DOHH2 (cell line): Measurements from ENCODE around the gene SGTB.

ENCODE experiments used
- H3F3A ChIP-seq: fragments of 200-600 bp; sonication (generic), shearing (Covaris generic); 2 replicates; pipeline ENCODE4 v1.6.0; 2016; ENCODE audit warnings: antibody characterized with exemption, mild to moderate bottlenecking; ENCODE audit not compliant: control insufficient read depth, insufficient read depth
- H3K27ac ChIP-seq: fragments of 200-600 bp; sonication (generic); 2 replicates; pipeline ENCODE4 v1.5.1; 2014; ENCODE audit warnings: low read depth, mild to moderate bottlenecking, low read length, moderate library complexity
- H3K27me3 ChIP-seq: fragments of 200-600 bp; sonication (generic); 2 replicates; pipeline ENCODE4 v1.6.1; 2014; ENCODE audit warnings: mild to moderate bottlenecking, low read length, mixed read lengths; ENCODE audit not compliant: control insufficient read depth
- H3K36me3 ChIP-seq: fragments of 200-600 bp; sonication (generic); 2 replicates; pipeline ENCODE4 v1.6.1; 2014; ENCODE audit warnings: mild to moderate bottlenecking, low read length, moderate library complexity, mixed read lengths; ENCODE audit not compliant: control insufficient read depth
- H3K4me1 ChIP-seq: fragments of 200-600 bp; sonication (generic); 2 replicates; pipeline ENCODE4 v1.6.1; 2014; ENCODE audit warnings: mild to moderate bottlenecking, low read length, mixed read lengths; ENCODE audit not compliant: control insufficient read depth
- H3K4me2 ChIP-seq: fragments of 200-600 bp; sonication (generic); 2 replicates; pipeline ENCODE4 v1.6.0; 2014; ENCODE audit warnings: mild to moderate bottlenecking, low read length, moderate library complexity
- H3K4me3 ChIP-seq: fragments of 200-600 bp; sonication (generic); 2 replicates; pipeline ENCODE4 v1.5.1; 2014; ENCODE audit warnings: mild to moderate bottlenecking, low read length, mixed read lengths
- H3K79me2 ChIP-seq: fragments of 200-600 bp; sonication (generic); 2 replicates; pipeline ENCODE4 v1.6.1; 2014; ENCODE audit warnings: mild to moderate bottlenecking, low read length, mixed read lengths; ENCODE audit not compliant: control insufficient read depth
- H3K9me2 ChIP-seq: fragments of 200-600 bp; sonication (generic); replicated peaks from 2 replicates; pipeline ENCODE4 v1.6.1; 2014; ENCODE audit warnings: mild to moderate bottlenecking, low read length, mixed read lengths; ENCODE audit not compliant: control insufficient read depth
- H3K9me3 ChIP-seq: fragments of 200-600 bp; sonication (generic); 2 replicates; pipeline ENCODE4 v1.6.1; 2014; ENCODE audit warnings: antibody characterized with exemption, low read length, mixed read lengths; ENCODE audit not compliant: control insufficient read depth, insufficient read depth
- H4K20me1 ChIP-seq: fragments of 200-600 bp; sonication (generic); 2 replicates; pipeline ENCODE4 v1.6.0; 2014; ENCODE audit warnings: low read depth, mild to moderate bottlenecking, antibody characterized with exemption, low read length, moderate library complexity; ENCODE audit not compliant: control insufficient read depth, insufficient read depth
- CTCF ChIP-seq: fragments of 200-600 bp; sonication (generic); IDR thresholded peaks from one replicate; pipeline ENCODE4 v1.5.1; 2014; ENCODE audit warnings: antibody characterized with exemption, mild to moderate bottlenecking, low read depth, low read length; ENCODE audit not compliant: poor library complexity, severe bottlenecking
- EZH2phosphoT487 ChIP-seq: fragments of 200-600 bp; sonication (generic); IDR thresholded peaks from 2 replicates; pipeline ENCODE4 v1.6.1; 2017; ENCODE audit warnings: borderline replicate concordance, mild to moderate bottlenecking, antibody characterized with exemption, low read length, moderate library complexity, mixed read lengths

Gene SGTB

DNA sequence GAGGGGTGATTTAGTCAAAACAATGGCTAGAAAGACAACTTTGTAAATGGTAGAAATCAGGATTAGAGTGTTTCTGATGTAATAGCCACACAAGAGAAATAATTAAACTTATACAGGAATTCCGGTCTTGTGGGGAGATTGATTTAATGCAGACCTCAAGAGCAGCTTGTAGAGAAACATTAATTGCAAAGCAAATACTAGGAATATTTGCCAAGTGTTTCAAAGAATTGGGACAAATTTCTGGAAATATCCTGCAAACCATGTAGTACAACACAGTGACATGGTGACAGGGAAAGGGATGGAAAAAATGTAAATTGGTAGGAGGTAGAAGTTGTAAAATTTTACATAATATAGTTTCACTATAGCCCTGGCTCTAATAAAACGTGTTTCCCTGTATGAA lies 29.0 kb upstream of the SGTB start:
- H3K9me3 ChIP-seq: no peaks in the 10 kb centered on the region
- no peaks in the 10 kb centered on the region for H3K36me3 ChIP-seq
- no peak overlapping the region for H3K4me2 ChIP-seq
- H3K27ac ChIP-seq: no peak overlapping the region
- H3K4me3 ChIP-seq: no peak overlapping the region
- H3F3A ChIP-seq: no peaks in the 10 kb centered on the region
- no peak for TF ChIP-seq EZH2phosphoT487
- TF ChIP-seq CTCF: no peak
- peaks cover 13% of the 10 kb centered on the region for H3K79me2 ChIP-seq
- H3K27me3 ChIP-seq: no peaks in the 10 kb centered on the region
- H3K4me1 ChIP-seq: no peaks in the 10 kb centered on the region
- no peaks in the 10 kb centered on the region for H4K20me1 ChIP-seq
- H3K9me2 ChIP-seq: no peaks in the 10 kb centered on the region

DNA sequence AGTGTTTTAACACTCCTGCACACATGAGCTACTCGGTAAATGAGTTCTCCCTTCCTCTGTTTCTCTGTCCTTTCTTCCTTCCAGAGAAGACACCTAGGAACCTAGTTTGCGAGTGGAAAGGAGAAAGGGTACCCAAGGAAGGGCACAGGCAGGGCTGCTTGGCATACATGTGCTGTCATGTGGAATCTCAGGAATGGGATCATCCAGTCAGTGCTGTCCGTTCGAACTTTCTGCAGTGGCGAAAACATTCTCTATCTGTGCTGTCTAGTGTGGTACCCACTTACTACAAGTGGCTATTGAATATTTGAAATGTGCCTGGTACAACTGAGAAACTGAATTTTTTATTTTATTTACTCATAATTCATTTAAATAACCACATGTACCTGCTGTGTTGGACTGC lies 28.0 kb upstream of the SGTB start:
- no peak for TF ChIP-seq CTCF
- no peak for TF ChIP-seq EZH2phosphoT487
- H3K9me3 ChIP-seq: no peaks in the 10 kb centered on the region
- no peaks in the 10 kb centered on the region for H3K4me1 ChIP-seq
- no peaks in the 10 kb centered on the region for H3K36me3 ChIP-seq
- H3K4me3 ChIP-seq: no peak overlapping the region
- H4K20me1 ChIP-seq: no peaks in the 10 kb centered on the region
- H3K27me3 ChIP-seq: no peaks in the 10 kb centered on the region
- no peak overlapping the region for H3K4me2 ChIP-seq
- H3K9me2 ChIP-seq: no peaks in the 10 kb centered on the region
- H3K79me2 ChIP-seq: peaks cover 22% of the 10 kb centered on the region
- H3K27ac ChIP-seq: no peak overlapping the region
- H3F3A ChIP-seq: no peaks in the 10 kb centered on the region

GRCh38 chr5:65749221-65749844 lies 27.4 kb upstream of the SGTB start:
- Histone ChIP-seq H3K4me3 (no peak overlapping the region), H4K20me1 (no peaks in the 10 kb centered on the region), H3K4me1 (no peaks in the 10 kb centered on the region), H3K27ac (no peak overlapping the region), H3K4me2 (no peak overlapping the region), H3F3A (no peaks in the 10 kb centered on the region), H3K27me3 (no peaks in the 10 kb centered on the region), H3K36me3 (no peaks in the 10 kb centered on the region), H3K9me2 (no peaks in the 10 kb centered on the region), H3K79me2 (peaks cover 28% of the 10 kb centered on the region), H3K9me3 (no peaks in the 10 kb centered on the region)
- TF ChIP-seq EZH2phosphoT487: no peak
- TF ChIP-seq CTCF: no peak
